Left lung (tissue), 10 donors: ENCODE results near the gene PRR18. TPM values are rescaled to one million over a fixed set of nuclear protein-coding genes. Genes with fewer than 3 reads are reported as not detected.

Source experiments
- ATAC-seq: fragments of 200-7000 bp; cut with Tn5 transposase; one replicate; pipeline ENCODE4 v1.9.1; 2020; ENCODE audit warnings: moderate library complexity
- DNase-seq, 4 donors: peaks; one replicate each; pipeline ENCODE4 v3.0.0-alpha.2; 2013 to 2020
- H3K27ac ChIP-seq, 2 donors: fragments of 200-600 bp; sonication (generic) in 1 of 2; one replicate each; pipeline versions ENCODE4 v1.5.0 to v1.8.0; 2020 to 2021
- H3K27me3 ChIP-seq, 2 donors: fragments of 200-600 bp; sonication (generic) in 1 of 2; one replicate each; pipeline versions ENCODE4 v1.5.0 to v1.8.0; 2020 to 2021
- H3K36me3 ChIP-seq, 2 donors: fragments of 200-600 bp; sonication (generic) in 1 of 2; one replicate each; pipeline versions ENCODE4 v1.5.0 to v1.8.0; 2020 to 2021
- H3K4me1 ChIP-seq, 2 donors: fragments of 200-600 bp; one replicate each; pipeline ENCODE4 v1.8.0; 2021
- H3K4me3 ChIP-seq, 2 donors: fragments of 200-600 bp; sonication (generic) in 1 of 2; one replicate each; pipeline versions ENCODE4 v1.5.0 to v1.8.0; 2020 to 2021; ENCODE audit warnings: mild to moderate bottlenecking in 1 of 2
- H3K9me3 ChIP-seq, 2 donors: fragments of 200-600 bp; sonication (generic) in 1 of 2; one replicate each; pipeline versions ENCODE4 v1.5.0 to v1.8.0; 2020 to 2021
- CTCF ChIP-seq, 2 donors: fragments of 200-600 bp; sonication (generic) in 1 of 2; IDR thresholded peaks; one replicate each; pipeline versions ENCODE4 v1.5.0 to v1.8.0; 2021; ENCODE audit warnings: antibody characterized with exemption in 2 of 2
- intact Hi-C, 2 donors: fragments of 100-400 bp; cut with DNase I; formaldehyde crosslinking; loops; one replicate each; pipeline versions ENCODE4 v1.11.2 to v1.14.2; 2022
- polyA plus RNA-seq, 6 donors: library from polyadenylated mRNA; unstranded; fragments of 120-200 nt; gene quantifications; one replicate each; pipeline ENCODE4 v1.2.1, GENCODE V29; 2013; ENCODE audit not compliant: insufficient read length in 6 of 6
- total RNA-seq, 2 donors: library from RNA; stranded (reverse); fragmentation: NEBNext Ultra II Directional; extraction: Animal tissue kit (Norgen Biotek cat#: 25700); gene quantifications; one replicate each; pipeline ENCODE4 v1.2.1, GENCODE V29; 2021
- donor health status: DM: no; HTN: yes; CAD: no.
- donor health status: DM: no; HTN: no; CAD: no.

Gene PRR18
- total and polyA plus RNA-seq, 8 donors = 0.09 to 0.94 (median 0.40) TPM

DNA sequence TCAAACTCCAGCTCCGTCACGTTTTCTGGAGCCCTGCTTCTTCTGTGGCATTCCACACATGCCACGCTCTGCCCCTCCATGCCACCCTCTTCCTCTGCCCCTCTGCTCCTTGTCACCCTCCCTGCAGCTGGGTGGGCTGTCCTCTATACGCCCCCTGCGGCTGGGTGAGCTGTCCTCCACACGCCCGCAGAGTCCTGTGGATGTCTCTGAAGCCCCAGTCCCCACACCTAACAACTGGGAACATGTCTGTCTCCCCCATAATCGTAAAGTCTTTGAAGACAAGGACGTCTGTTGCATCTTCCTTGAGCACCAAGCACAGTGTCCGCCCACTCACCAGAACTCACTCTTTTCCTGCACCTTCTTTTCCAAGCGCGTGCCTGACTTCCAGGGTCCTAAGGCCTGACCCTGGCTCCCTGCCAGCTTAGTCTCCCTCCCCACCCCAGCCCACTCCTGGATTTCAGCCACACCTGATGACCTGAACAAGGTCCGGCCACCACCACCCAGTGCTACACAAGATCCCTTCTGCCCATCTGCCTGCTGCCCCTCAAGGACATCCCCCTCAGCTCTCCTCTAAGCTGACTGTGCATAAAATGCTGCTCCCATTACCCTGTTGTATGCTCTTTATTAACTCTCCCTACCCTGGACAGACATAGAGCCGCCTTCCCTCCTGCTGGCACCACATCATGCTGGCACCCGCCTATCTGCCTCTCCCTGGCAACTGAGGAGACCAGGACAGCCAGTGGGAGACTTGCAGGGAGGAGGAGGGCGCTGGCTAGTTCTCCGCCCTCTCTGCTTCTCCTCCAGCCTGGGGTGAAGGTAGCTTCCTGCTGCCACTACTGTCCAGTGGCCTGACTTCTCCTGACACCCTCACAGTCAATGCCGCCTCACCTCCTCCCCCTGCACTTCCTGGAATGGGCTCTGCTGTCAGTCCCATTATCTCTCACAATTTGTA, 10.7 kb upstream of the PRR18 start:
- H3K4me1 ChIP-seq = no peaks in the 10 kb centered on the region
- H3K27me3 ChIP-seq = no peaks in the 10 kb centered on the region
- H3K4me3 ChIP-seq = no peak overlapping the region
- intact Hi-C loops = loop anchor here in 1 of 2 donors (10.0 kb wide), 1 partner anchor 86 kb away; no protein-coding TSS in a partner anchor
- no peak for ATAC-seq
- no peak for TF ChIP-seq CTCF (IDR thresholded peaks at IDR 0.05)
- DNase-seq = no peak
- no peaks in the 10 kb centered on the region for H3K9me3 ChIP-seq
- H3K27ac ChIP-seq = no peak overlapping the region
- H3K36me3 ChIP-seq = peaks cover 0 to 54% of the 10 kb centered on the region in 2 donors

- ATAC-seq = no peak
- Histone ChIP-seq H3K9me3 (no peaks in the 10 kb centered on the region), H3K4me3 (no peak overlapping the region), H3K36me3 (peaks cover 0 to 47% of the 10 kb centered on the region in 2 donors), H3K4me1 (no peaks in the 10 kb centered on the region), H3K27me3 (no peaks in the 10 kb centered on the region), H3K27ac (no peak overlapping the region)
- intact Hi-C loops = loop anchor here in 1 of 2 donors (10.0 kb wide), 1 partner anchor 87 kb away; no protein-coding TSS in a partner anchor
- DNase-seq = no peak
- TF ChIP-seq CTCF (IDR thresholded peaks at IDR 0.05) = no peak
These were observed 10.0 kb upstream of the PRR18 start for GRCh38 chr6:166318227-166318626.

DNA sequence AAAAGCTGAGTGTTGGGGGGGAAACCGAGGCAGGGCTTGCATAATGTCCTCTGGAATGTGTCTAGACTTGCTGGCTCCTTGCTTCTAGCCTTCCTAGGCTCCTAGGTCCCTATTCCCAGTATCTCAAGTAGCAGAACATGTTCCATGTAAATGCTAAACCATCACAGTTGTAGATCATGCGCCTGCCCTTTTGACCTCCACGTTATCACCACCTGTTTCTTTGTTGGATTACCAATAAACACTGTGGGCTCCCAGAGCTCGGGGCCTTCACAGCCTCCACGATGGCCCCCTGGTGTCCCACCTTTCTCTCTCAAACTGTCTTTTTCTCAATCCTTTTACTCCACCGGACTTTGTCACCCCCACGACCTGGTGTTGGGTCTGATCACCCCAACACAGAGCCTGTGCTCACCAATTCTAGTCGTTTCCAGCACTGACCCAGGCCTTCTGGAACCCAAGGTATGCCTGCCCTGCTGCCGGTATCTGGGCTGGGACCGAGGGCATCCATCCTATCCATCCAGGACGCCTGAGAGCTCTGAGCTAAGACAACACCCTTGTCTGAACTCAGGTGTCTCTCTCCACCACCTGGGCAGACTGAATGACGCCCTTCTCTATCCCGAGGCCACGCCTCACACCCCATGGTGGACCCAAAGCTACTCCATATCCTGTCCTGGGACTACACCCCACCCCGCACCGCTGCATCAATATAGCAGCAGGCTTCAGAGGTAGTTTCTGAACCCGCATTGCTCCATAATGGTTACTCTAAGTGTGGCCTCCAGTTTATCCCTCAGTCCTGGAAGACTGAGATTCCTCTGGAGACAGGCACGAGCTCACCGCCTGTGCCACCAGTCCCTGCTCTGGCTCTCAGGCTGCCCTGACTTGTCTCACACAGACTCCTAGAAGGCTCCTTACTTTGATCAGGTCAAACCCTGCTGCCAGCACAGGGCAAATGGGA, 9.3 kb upstream of the PRR18 start:
- H3K27ac ChIP-seq = no peak overlapping the region
- no peak for TF ChIP-seq CTCF (IDR thresholded peaks at IDR 0.05)
- H3K9me3 ChIP-seq = no peaks in the 10 kb centered on the region
- no peaks in the 10 kb centered on the region for H3K4me1 ChIP-seq
- intact Hi-C loops = loop anchor here in 1 of 2 donors (10.0 kb wide), 1 partner anchor 87 kb away; no protein-coding TSS in a partner anchor
- ATAC-seq (no peak), DNase-seq (no peak)
- no peak overlapping the region for H3K4me3 ChIP-seq
- no peaks in the 10 kb centered on the region for H3K27me3 ChIP-seq
- peaks cover 0 to 40% of the 10 kb centered on the region in 2 donors for H3K36me3 ChIP-seq

DNA sequence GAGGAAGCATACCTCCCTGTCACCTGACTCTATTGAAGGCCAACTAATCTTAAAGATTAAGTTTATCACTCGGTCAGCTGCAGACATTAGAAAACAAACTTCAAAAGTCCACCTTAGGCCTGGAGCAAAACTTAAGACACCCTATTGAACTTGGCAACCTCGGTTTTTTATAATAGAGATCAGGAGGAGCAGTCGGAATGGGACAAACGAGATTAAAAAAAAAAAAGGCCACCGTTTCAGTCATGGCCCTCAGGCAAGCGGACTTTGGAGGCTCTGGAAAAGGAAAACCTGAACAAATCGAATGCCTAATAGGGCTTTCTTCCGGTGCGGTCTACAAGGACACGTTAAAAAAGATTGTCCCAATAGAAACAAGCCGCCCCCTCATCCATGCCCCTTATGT, 7.2 kb upstream of the PRR18 start:
- TF ChIP-seq CTCF (IDR thresholded peaks at IDR 0.05) = no peak

More for the DNA sequence above, 7.2 kb upstream of the PRR18 start:
- no peak for ATAC-seq
- DNase-seq = no peak
- H3K36me3 ChIP-seq = peaks cover 0 to 20% of the 10 kb centered on the region in 2 donors
- no peak overlapping the region for H3K27ac ChIP-seq
- H3K27me3 ChIP-seq = peaks cover 0 to 7% of the 10 kb centered on the region in 2 donors
- H3K4me1 ChIP-seq = no peaks in the 10 kb centered on the region
- intact Hi-C loops = loop anchor here in 1 of 2 donors (10.0 kb wide), 1 partner anchor 89 kb away; no protein-coding TSS in a partner anchor
- H3K4me3 ChIP-seq = no peak overlapping the region
- no peaks in the 10 kb centered on the region for H3K9me3 ChIP-seq
